Measurements from ENCODE around the gene ABCB10. TPM values are rescaled to one million over a fixed set of nuclear protein-coding genes. Genes with fewer than 3 reads are reported as not detected.

Gene ABCB10
- total RNA-seq (100 to 1,000 TPM in 1 of 2 donors, 10 to 100 TPM in 1; 15.2 to 190 TPM), polyA plus RNA-seq (1 to 10 TPM; 6.2 to 7.8 TPM)

GRCh38 chr1:229558460-229559335 lies at the start of gene ABCB10:
Gene ABCB10, minus strand, starts transcription at chr1:229558707. Its CDS starts 55 bp downstream, at chr1:229558652.
- peaks cover 4 to 33% (median 13%) of the 10 kb centered on the region in 4 donors for H3K4me1 ChIP-seq (ENCODE audit: control insufficient read depth in 4 of 4, insufficient read depth in 4 of 4, low read length in 3 of 4)
- H3K36me3 ChIP-seq (ENCODE audit: control insufficient read depth in 4 of 4, insufficient read depth in 3 of 4, low read depth in 1 of 4, low read length in 3 of 4): no peaks in the 10 kb centered on the region
- H3K27me3 ChIP-seq (ENCODE audit: control insufficient read depth in 4 of 4, insufficient read depth in 4 of 4, low read length in 3 of 4): no peaks in the 10 kb centered on the region
- TF ChIP-seq NR2F2 (IDR thresholded peaks at IDR 0.05) (no peak), ATF3 (IDR thresholded peaks at IDR 0.05) (no peak), SP1 (IDR thresholded peaks at IDR 0.05) (peak; percentile 64), YY1 (IDR thresholded peaks at IDR 0.05) (peak; percentile 95), GABPA (IDR thresholded peaks at IDR 0.05 in 1 of 2, conservative IDR thresholded peaks at IDR 0.05 in 1 of 2) (peak in 1 of 2 donors; percentile 76), RAD21 (IDR thresholded peaks at IDR 0.05) (peak; percentile 30 to 60), MAX (IDR thresholded peaks at IDR 0.05) (peak; percentile 78), HNF4G (IDR thresholded peaks at IDR 0.05) (no peak), EGR1 (IDR thresholded peaks at IDR 0.05; ENCODE audit: low read depth in 2 of 2) (peak in 1 of 2 donors; percentile 25), REST (IDR thresholded peaks at IDR 0.05) (peak; percentile 59), RXRA (IDR thresholded peaks at IDR 0.05) (peak in 1 of 2 donors; percentile 13), TAF1 (conservative IDR thresholded peaks at IDR 0.05) (peak; percentile 79), CTCF (IDR thresholded peaks at IDR 0.05; ENCODE audit: low read depth, low read length, missing input control) (peak; percentile 61), HNF4A (conservative IDR thresholded peaks at IDR 0.05) (no peak), FOXA1 (IDR thresholded peaks at IDR 0.05) (peak; percentile 16), JUND (IDR thresholded peaks at IDR 0.05) (no peak), FOXA2 (IDR thresholded peaks at IDR 0.05) (peak; percentile 23)
- H3K27ac ChIP-seq (ENCODE audit: low read depth in 1 of 2, low read length in 2 of 2): peak within 1 kb of the TSS; percentile 78 to 87
- DNase-seq (ENCODE audit: low spot score): peak; percentile 98
- H3K9ac ChIP-seq (ENCODE audit: low read depth in 1 of 2, low read length in 2 of 2): peak within 1 kb of the TSS; percentile 75 to 85
- WGBS: under 1% methylated on average over 109 of the region's 109 CpGs
- peak within 1 kb of the TSS; percentile 89 to 93 (median 90) for H3K4me3 ChIP-seq (ENCODE audit: low read depth in 1 of 3, low read length in 3 of 3)
- H3K9me3 ChIP-seq (ENCODE audit: control insufficient read depth in 4 of 4, low read length in 3 of 4): no peaks in the 10 kb centered on the region
